ENCODE measurements around the gene SLC5A4. TPM values are rescaled to one million over a fixed set of nuclear protein-coding genes. Genes with fewer than 3 reads are reported as not detected.

The SLC5A4 gene
- total RNA-seq, 1 donor from 2014 or later, result not detected

- no peaks in the 10 kb centered on the region for H3K4me1 Mint-ChIP-seq (ENCODE audit: low read depth, unreplicated experiment)
- peak; percentile 73 for DNase-seq
- H3K9me3 Mint-ChIP-seq (ENCODE audit: unreplicated experiment), result peaks cover 3% of the 10 kb centered on the region
- peaks cover 5% of the 10 kb centered on the region for H3K36me3 Mint-ChIP-seq (ENCODE audit: unreplicated experiment)
- TF ChIP-seq, protein P1, sequence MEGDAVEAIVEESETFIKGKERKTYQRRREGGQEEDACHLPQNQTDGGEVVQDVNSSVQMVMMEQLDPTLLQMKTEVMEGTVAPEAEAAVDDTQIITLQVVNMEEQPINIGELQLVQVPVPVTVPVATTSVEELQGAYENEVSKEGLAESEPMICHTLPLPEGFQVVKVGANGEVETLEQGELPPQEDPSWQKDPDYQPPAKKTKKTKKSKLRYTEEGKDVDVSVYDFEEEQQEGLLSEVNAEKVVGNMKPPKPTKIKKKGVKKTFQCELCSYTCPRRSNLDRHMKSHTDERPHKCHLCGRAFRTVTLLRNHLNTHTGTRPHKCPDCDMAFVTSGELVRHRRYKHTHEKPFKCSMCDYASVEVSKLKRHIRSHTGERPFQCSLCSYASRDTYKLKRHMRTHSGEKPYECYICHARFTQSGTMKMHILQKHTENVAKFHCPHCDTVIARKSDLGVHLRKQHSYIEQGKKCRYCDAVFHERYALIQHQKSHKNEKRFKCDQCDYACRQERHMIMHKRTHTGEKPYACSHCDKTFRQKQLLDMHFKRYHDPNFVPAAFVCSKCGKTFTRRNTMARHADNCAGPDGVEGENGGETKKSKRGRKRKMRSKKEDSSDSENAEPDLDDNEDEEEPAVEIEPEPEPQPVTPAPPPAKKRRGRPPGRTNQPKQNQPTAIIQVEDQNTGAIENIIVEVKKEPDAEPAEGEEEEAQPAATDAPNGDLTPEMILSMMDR (IDR thresholded peaks at IDR 0.05; ENCODE audit: partially characterized antibody, unreplicated experiment), result no peak
- peak overlapping the region; percentile 30 for H3K4me3 Mint-ChIP-seq (ENCODE audit: unreplicated experiment)
- peaks cover 7% of the 10 kb centered on the region for H3K27me3 Mint-ChIP-seq (ENCODE audit: unreplicated experiment)
- H3K27ac Mint-ChIP-seq (ENCODE audit: unreplicated experiment), result no peak overlapping the region
Measured at GRCh38 chr22:32175683-32176644, 79.2 kb downstream of the SLC5A4 start.

DNA sequence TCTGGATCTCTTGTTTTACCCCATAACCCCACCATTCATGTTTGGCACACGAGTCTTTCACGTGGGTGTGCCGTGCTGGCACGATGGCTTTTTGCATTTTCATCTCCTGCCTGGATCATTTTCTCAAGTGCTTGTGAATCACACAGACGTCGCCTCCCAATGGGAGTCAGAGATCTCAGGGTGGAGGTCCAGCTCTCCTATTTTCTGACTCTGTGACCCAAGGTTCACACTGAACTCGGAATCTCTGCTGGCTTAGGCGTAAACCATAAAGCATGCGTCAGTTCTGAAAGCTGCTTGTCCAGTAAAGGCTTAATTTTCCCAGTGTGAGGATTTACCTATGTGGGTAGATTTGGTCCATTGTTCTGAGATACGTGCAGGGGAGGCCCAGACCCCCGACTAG is 80.0 kb downstream of the SLC5A4 start:
- Mint-ChIP-seq H3K9me3 (ENCODE audit: unreplicated experiment) (peaks cover 3% of the 10 kb centered on the region), H3K27ac (ENCODE audit: unreplicated experiment) (no peak overlapping the region), H3K27me3 (ENCODE audit: unreplicated experiment) (peaks cover 7% of the 10 kb centered on the region), H3K4me1 (ENCODE audit: low read depth, unreplicated experiment) (no peaks in the 10 kb centered on the region), H3K4me3 (ENCODE audit: unreplicated experiment) (peak overlapping the region; percentile 30), H3K36me3 (ENCODE audit: unreplicated experiment) (peaks cover 5% of the 10 kb centered on the region)
- TF ChIP-seq, protein P1 (IDR thresholded peaks at IDR 0.05; ENCODE audit: partially characterized antibody, unreplicated experiment), result no peak
- DNase-seq, result no peak

Other genes with a start within 250 kb of the SLC5A4 start
- not detected for gene SLC5A1, start 212.1 kb downstream of the SLC5A4 start, total RNA-seq (ENCODE audit: unreplicated experiment)
- not detected for gene C22orf42, start 96.0 kb downstream of the SLC5A4 start, total RNA-seq (ENCODE audit: unreplicated experiment)
- gene RFPL2, start 50.3 kb downstream of the SLC5A4 start, total RNA-seq (ENCODE audit: unreplicated experiment), result 1.4 TPM
- gene RFPL3, start 102.5 kb upstream of the SLC5A4 start, total RNA-seq (ENCODE audit: unreplicated experiment), result not detected
- gene RTCB, start 156.9 kb upstream of the SLC5A4 start, total RNA-seq (ENCODE audit: unreplicated experiment), result 87.6 TPM
- gene BPIFC, start 209.1 kb upstream of the SLC5A4 start, total RNA-seq (ENCODE audit: unreplicated experiment), result not detected
- gene FBXO7, start 219.5 kb upstream of the SLC5A4 start, total RNA-seq (ENCODE audit: unreplicated experiment), result 78.3 TPM